WTC11 (cell line): Measurements from ENCODE around the gene ARAP1.

Experiments used
- E2F5 ChIP-seq: sonication (generic); formaldehyde crosslinking; IDR thresholded peaks from 2 replicates; pipeline ENCODE4 v1.8.1; 2022; ENCODE audit warnings: mild to moderate bottlenecking, moderate library complexity, missing genetic modification reagents
- FOXJ3 ChIP-seq: sonication (generic); formaldehyde crosslinking; IDR thresholded peaks from 2 replicates; pipeline ENCODE4 v1.9.0; 2021; ENCODE audit warnings: missing genetic modification reagents, mild to moderate bottlenecking, borderline replicate concordance
- NR1H2 ChIP-seq: sonication (generic); formaldehyde crosslinking; IDR thresholded peaks from 2 replicates; pipeline ENCODE4 v1.9.0; 2021; ENCODE audit warnings: mild to moderate bottlenecking, moderate library complexity, missing genetic modification reagents
- SOX15 ChIP-seq: fragments of 250-450 bp; sonication (Bioruptor Pico); IDR thresholded peaks from 2 replicates; pipeline ENCODE4 v1.9.0; 2021; ENCODE audit warnings: mild to moderate bottlenecking
- ZNF263 ChIP-seq: sonication (generic); formaldehyde crosslinking; IDR thresholded peaks from 2 replicates; pipeline ENCODE4 v1.8.1; 2022; ENCODE audit warnings: low read depth, mild to moderate bottlenecking, moderate library complexity, missing genetic modification reagents
- ZNF671 ChIP-seq: fragments of 250-450 bp; sonication (Bioruptor Pico); IDR thresholded peaks from 2 replicates; pipeline ENCODE4 v1.8.0; 2021; ENCODE audit warnings: mild to moderate bottlenecking
- TF ChIP-seq, protein P1 (sequence below): fragments of 200-600 bp; IDR thresholded peaks from 2 replicates; pipeline ENCODE4 v1.8.0; 2022; ENCODE audit warnings: antibody characterized with exemption

DNA sequence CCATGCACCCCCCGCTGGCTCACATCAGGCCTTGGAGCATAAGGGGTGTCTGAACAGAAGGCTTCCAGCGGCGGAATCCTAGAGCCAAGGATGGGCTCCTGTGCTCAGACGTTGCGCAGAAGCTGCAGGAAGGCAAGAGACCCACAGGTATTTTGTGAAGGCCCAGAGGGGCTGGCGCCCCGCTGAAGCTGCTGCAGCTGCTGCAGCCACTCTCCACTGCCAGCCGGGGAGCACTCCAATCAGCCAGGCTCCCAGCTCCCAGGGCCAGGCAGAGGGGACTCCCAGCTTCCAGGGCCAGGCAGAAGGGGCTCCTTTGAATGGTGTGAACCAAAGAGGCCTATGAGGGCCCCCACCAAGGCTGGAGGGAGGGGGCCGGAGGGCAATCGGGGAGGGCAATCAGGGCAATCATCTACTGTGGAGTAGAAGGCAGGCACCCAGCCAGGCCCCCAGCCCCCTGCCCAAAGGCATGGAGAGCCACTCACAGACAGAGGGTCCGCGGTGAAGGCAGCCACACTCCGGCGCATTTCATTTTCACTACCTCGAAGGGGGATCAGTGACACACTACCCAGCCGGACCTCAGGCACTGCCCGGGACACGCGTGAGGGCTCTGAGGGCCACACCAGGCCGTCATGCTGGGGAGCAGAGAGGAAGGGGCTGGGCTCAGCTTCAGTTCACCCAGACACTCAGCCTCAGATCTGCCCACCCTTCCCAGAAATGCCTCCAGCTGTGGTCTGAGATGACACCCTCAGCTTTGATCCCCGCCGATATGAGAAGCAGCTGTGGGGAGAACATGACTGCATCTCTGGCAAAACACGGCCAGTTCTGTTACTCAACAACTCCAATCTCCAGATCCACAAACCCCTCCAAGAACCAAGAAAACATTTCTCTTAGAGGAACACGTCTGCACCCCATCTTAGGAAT lies 66.4 kb downstream of the ARAP1 start:
- TF ChIP-seq E2F5 (CRISPR knock-in tag), result no peak
- TF ChIP-seq SOX15 (CRISPR knock-in tag), result no peak
- TF ChIP-seq ZNF263, result no peak
- TF ChIP-seq, protein P1, sequence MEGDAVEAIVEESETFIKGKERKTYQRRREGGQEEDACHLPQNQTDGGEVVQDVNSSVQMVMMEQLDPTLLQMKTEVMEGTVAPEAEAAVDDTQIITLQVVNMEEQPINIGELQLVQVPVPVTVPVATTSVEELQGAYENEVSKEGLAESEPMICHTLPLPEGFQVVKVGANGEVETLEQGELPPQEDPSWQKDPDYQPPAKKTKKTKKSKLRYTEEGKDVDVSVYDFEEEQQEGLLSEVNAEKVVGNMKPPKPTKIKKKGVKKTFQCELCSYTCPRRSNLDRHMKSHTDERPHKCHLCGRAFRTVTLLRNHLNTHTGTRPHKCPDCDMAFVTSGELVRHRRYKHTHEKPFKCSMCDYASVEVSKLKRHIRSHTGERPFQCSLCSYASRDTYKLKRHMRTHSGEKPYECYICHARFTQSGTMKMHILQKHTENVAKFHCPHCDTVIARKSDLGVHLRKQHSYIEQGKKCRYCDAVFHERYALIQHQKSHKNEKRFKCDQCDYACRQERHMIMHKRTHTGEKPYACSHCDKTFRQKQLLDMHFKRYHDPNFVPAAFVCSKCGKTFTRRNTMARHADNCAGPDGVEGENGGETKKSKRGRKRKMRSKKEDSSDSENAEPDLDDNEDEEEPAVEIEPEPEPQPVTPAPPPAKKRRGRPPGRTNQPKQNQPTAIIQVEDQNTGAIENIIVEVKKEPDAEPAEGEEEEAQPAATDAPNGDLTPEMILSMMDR, result no peak
- no peak for TF ChIP-seq NR1H2 (CRISPR knock-in tag)
- TF ChIP-seq ZNF671 (CRISPR knock-in tag), result no peak
- no peak for TF ChIP-seq FOXJ3 (CRISPR knock-in tag)
